Measurements from ENCODE around the gene IMMP2L.
"Not testable (repeated sequence)": the region's sequence is repeated elsewhere in the genome, so short reads cannot be mapped to it uniquely, and the experiment has no call there.

The IMMP2L gene

GRCh38 chr7:110660637-110661036, 901.7 kb downstream of the IMMP2L start:
- not testable (repeated sequence) for DNase-seq

DNA sequence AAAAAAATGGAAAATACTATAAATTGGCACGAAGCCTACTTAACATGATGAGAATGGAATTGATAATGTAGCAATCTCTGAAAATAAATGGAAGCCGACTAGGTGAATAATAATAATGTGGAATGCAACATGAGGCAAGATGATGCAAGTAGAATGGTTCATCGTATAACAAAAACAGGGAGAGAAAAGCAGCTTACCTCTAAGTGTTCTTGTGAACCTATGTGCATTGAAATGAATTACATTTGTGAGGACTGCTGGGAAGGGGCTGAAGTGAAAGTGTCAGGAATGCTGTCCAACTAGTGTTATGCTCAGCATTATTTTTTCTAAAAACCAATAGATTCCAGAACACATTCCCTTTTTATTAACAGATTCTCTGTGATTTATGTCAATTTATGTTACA, 912.0 kb downstream of the IMMP2L start:
- no peak for DNase-seq

GRCh38 chr7:110647266-110647665, 915.0 kb downstream of the IMMP2L start:
- DNase-seq = no peak

- no peak for DNase-seq
Observed at GRCh38 chr7:110646804-110647203, 915.5 kb downstream of the IMMP2L start.

DNA sequence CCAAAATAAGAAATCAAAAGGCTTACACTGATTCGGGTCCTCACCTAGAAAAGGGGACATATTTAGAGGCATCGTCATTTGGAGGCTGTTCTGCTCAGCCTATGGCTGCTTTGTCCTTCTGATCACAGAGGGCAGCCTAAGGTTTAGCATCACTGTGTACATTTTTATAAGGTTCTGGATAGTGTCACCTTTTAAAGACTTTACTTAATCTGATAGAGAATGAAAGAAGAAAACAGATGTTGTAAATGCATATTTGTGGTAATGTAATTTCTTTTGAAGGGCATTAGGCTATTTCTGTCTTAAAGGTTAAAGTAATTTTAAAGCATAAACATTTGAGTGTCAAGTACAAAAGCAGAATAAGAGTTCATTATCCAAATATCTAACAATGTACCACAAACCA, 916.7 kb downstream of the IMMP2L start:
- DNase-seq = no peak

GRCh38 chr7:110645060-110645459, 917.2 kb downstream of the IMMP2L start:
- DNase-seq = no peak

DNA sequence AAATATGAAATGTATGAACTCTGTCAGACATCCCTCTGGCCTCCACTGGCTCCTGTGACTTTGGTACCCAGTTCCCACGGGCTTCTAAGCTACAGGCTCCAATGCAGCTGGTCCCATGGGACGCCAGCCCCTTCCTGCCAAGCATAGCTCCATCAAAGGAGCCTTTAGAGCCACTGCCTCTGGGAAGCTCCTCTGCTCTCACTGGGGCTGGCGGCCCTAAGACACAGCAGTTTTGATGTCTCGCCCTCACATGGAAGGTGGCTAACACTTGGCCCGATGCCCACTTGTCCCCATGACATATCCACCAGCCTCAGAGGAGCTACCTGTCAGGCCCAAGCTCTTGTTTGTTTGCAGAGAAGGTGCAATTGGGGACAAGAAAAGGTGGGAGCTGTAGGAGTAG, 925.0 kb downstream of the IMMP2L start:
- DNase-seq = no peak

GRCh38 chr7:110633313-110633712, 929.0 kb downstream of the IMMP2L start:
- DNase-seq = no peak

- DNase-seq = no peak
Observed at GRCh38 chr7:110626414-110626813, 935.9 kb downstream of the IMMP2L start.

DNA sequence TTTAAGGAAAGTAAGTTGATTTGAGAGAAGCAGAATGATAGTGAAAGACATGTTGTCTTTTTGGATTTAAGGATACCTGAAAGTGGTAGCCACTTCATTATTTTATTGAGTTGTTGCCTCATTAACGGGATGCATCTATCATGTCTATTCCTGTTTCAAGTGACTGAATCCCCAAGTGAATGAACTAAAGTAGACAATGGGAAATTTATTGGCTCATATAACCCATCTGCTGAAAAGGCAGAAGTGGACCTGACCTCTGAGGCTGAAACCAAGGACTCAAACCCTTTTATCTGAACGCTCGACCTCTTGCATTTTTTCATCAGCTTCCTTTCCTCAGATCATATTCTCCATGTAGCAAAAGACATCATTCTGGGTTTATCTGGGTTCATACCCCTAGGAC, 937.0 kb downstream of the IMMP2L start:
- DNase-seq = no peak

DNA sequence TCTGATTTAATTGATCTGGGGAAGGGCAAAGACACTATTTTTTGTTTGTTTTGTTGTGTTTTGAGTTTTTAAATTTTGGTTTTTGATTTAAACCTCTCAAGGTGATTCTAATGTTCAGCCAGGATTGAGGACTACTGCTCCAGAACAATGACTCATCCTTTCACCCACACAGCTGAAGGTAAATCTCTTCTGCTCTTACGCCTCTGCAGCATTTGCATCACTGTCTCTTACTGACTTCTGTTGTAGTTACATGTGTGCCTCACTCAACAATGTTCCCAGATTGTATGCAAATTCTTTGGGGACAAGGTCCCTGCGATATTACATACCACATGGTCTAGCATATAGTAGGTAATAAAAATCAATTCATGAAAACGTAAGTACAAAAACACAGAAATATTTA, 938.9 kb downstream of the IMMP2L start:
- no peak for DNase-seq

DNA sequence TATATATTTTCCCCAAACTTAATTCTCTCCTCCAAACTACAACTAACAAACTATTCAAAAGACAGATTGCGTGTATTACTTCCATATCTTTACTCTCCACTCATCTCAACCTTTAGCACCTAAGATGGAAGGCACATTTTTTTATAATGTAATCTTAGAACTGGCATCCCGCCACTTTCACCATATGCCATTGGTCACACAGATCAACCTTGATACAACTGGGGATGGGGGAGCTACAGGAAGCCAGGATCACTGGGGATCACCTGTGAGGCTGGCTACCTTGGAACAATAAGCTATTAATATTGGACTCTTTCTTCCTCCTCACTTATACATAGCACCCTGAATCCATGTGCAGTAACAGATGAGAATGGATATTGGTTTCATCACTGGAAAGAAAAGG, 941.0 kb downstream of the IMMP2L start:
- DNase-seq = no peak

- DNase-seq = no peak
Observed at GRCh38 chr7:110620110-110620735, 942.1 kb downstream of the IMMP2L start.

All from stimulated activated naive CD4-positive, alpha-beta T cell (primary cell).